ENCODE measurements around the gene TFPI.

TFPI gene

DNA sequence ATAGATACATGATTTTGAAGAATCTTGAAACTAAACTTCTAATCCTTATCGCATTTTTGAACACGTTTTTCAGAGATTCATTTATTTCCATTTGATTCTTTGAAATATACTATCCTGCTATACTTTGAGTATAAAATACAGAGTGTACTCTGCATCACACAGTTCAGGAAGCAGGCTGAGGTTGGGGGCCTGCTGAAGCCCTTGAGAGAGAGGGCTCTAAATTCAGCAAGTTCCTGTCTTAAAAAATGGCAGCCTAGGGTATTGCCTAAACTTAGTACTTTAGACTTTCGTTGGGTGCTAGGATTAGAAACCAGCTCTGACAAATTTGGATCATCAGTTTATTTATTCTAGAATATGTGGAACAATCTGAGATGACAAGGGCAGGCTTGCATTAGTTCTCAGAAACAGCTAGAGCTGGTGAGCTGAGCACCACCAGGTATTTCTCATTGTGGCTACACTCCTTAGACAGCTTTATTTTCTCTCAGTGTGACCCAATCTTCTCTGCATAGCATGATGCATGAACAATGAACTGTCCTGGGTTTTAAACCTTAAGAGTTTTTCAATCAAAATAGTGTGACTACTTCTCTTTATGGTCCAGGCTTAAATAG, 49.1 kb downstream of the TFPI start:
- Histone ChIP-seq H3K27me3 (ENCODE audit: insufficient read depth, low read depth) (no peaks in the 10 kb centered on the region), H3K27ac (no peak overlapping the region)
- TF ChIP-seq, protein P1, sequence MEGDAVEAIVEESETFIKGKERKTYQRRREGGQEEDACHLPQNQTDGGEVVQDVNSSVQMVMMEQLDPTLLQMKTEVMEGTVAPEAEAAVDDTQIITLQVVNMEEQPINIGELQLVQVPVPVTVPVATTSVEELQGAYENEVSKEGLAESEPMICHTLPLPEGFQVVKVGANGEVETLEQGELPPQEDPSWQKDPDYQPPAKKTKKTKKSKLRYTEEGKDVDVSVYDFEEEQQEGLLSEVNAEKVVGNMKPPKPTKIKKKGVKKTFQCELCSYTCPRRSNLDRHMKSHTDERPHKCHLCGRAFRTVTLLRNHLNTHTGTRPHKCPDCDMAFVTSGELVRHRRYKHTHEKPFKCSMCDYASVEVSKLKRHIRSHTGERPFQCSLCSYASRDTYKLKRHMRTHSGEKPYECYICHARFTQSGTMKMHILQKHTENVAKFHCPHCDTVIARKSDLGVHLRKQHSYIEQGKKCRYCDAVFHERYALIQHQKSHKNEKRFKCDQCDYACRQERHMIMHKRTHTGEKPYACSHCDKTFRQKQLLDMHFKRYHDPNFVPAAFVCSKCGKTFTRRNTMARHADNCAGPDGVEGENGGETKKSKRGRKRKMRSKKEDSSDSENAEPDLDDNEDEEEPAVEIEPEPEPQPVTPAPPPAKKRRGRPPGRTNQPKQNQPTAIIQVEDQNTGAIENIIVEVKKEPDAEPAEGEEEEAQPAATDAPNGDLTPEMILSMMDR (conservative IDR thresholded peaks at IDR 0.05; ENCODE audit: low read depth, low read length): no peak

DNA sequence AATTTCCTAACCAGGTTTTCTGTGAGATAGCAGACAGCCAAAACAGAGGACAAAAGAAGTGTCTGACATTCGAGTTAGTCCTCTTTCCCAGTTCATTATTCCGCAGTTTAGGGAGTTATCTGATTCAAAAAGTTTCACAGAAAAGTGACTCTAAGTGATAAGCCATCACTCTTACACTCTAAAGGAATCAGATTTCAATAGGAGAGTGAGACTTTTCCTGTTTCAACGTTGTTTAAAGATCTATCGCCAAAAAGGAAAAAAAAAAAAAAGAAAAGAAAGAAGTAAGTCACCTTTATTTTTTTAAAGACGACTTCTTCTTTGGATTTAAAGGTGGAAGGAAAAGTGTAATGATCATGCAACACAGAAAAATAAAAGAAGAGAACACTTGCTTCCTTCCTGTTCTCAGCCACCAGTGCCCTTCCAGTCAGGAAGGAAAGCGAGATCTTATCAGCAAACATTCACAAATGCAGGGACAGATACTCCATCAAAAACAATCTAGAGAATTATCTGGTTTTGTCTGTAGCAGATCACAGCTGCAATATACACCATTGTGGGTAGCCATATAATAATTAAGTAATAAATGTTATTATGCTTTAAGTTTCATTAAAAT, 49.8 kb downstream of the TFPI start:
- Histone ChIP-seq H3K27me3 (ENCODE audit: insufficient read depth, low read depth) (no peaks in the 10 kb centered on the region), H3K4me2 (no peak overlapping the region), H3K79me2 (ENCODE audit: insufficient read depth, low read depth) (no peaks in the 10 kb centered on the region), H3K9ac (no peak overlapping the region), H3K27ac (no peak overlapping the region), H3K4me1 (ENCODE audit: low read depth, poor library complexity, severe bottlenecking) (no peaks in the 10 kb centered on the region), H3K4me3 (IDR thresholded peaks at IDR 0.05; ENCODE audit: insufficient read depth, low read depth, low read length) (no peak overlapping the region), H2AFZ (ENCODE audit: low read depth) (no peak overlapping the region), H4K20me1 (ENCODE audit: insufficient read depth) (no peaks in the 10 kb centered on the region), H3K36me3 (ENCODE audit: insufficient read depth) (no peaks in the 10 kb centered on the region)
- TF ChIP-seq, protein P1 (conservative IDR thresholded peaks at IDR 0.05; ENCODE audit: low read depth, low read length): no peak

More for the DNA sequence above, 49.1 kb downstream of the TFPI start:
- Histone ChIP-seq H3K79me2 (ENCODE audit: insufficient read depth, low read depth) (no peaks in the 10 kb centered on the region), H3K4me2 (no peak overlapping the region), H4K20me1 (ENCODE audit: insufficient read depth) (no peaks in the 10 kb centered on the region), H3K36me3 (ENCODE audit: insufficient read depth) (no peaks in the 10 kb centered on the region), H3K4me1 (ENCODE audit: low read depth, poor library complexity, severe bottlenecking) (no peaks in the 10 kb centered on the region), H2AFZ (ENCODE audit: low read depth) (no peak overlapping the region), H3K9ac (no peak overlapping the region), H3K4me3 (IDR thresholded peaks at IDR 0.05; ENCODE audit: insufficient read depth, low read depth, low read length) (no peak overlapping the region)

GRCh38 chr2:187503700-187504099, 50.5 kb downstream of the TFPI start:
- H3K4me1 ChIP-seq (ENCODE audit: low read depth, poor library complexity, severe bottlenecking): no peaks in the 10 kb centered on the region
- H3K27me3 ChIP-seq (ENCODE audit: insufficient read depth, low read depth): no peaks in the 10 kb centered on the region
- no peak overlapping the region for H3K27ac ChIP-seq
- H3K9ac ChIP-seq: no peak overlapping the region
- H3K4me3 ChIP-seq (IDR thresholded peaks at IDR 0.05; ENCODE audit: insufficient read depth, low read depth, low read length): no peak overlapping the region
- no peaks in the 10 kb centered on the region for H4K20me1 ChIP-seq (ENCODE audit: insufficient read depth)
- no peaks in the 10 kb centered on the region for H3K79me2 ChIP-seq (ENCODE audit: insufficient read depth, low read depth)
- no peaks in the 10 kb centered on the region for H3K36me3 ChIP-seq (ENCODE audit: insufficient read depth)
- TF ChIP-seq, protein P1 (conservative IDR thresholded peaks at IDR 0.05; ENCODE audit: low read depth, low read length): no peak
- no peak overlapping the region for H3K4me2 ChIP-seq
- H2AFZ ChIP-seq (ENCODE audit: low read depth): no peak overlapping the region

GRCh38 chr2:187502467-187502866, 51.8 kb downstream of the TFPI start:
- Histone ChIP-seq H3K4me2 (no peak overlapping the region), H3K27me3 (ENCODE audit: insufficient read depth, low read depth) (no peaks in the 10 kb centered on the region), H4K20me1 (ENCODE audit: insufficient read depth) (no peaks in the 10 kb centered on the region), H3K36me3 (ENCODE audit: insufficient read depth) (no peaks in the 10 kb centered on the region), H3K79me2 (ENCODE audit: insufficient read depth, low read depth) (no peaks in the 10 kb centered on the region), H3K9ac (no peak overlapping the region), H3K27ac (no peak overlapping the region), H3K4me3 (IDR thresholded peaks at IDR 0.05; ENCODE audit: insufficient read depth, low read depth, low read length) (no peak overlapping the region), H3K4me1 (ENCODE audit: low read depth, poor library complexity, severe bottlenecking) (peaks cover 3% of the 10 kb centered on the region), H2AFZ (ENCODE audit: low read depth) (no peak overlapping the region)
- TF ChIP-seq, protein P1 (conservative IDR thresholded peaks at IDR 0.05; ENCODE audit: low read depth, low read length): no peak
